Astrocyte (in vitro differentiated cells and primary cell): ENCODE results near the gene ACY1.

Source experiments
- CTCF ChIP-seq: IDR thresholded peaks from 2 replicates; pipeline ENCODE4 v1.5.1; 2011; ENCODE audit warnings: low read depth, mild to moderate bottlenecking, inconsistent platforms, low read length, moderate library complexity; ENCODE audit not compliant: insufficient read depth
- EZH2 ChIP-seq: IDR thresholded peaks from 2 replicates; pipeline ENCODE4 v1.6.1; 2012; ENCODE audit warnings: mild to moderate bottlenecking, low read length, inconsistent platforms; ENCODE audit not compliant: insufficient read depth

GRCh38 chr3:51934991-51935885, 48.1 kb upstream of the ACY1 start:
- TF ChIP-seq CTCF, result no peak
- TF ChIP-seq EZH2, result no peak
